HCT116 (cell line): Measurements from ENCODE around the gene ABHD1.

Experiments used
- POLR2A ChIP-seq: IDR thresholded peaks from 2 replicates; pipeline ENCODE4 v1.7.0; 2011; ENCODE audit warnings: borderline replicate concordance; ENCODE audit not compliant: insufficient read depth, insufficient read length; ENCODE audit errors: extremely low read depth
- POLR2AphosphoS5 ChIP-seq: IDR thresholded peaks from 2 replicates; pipeline ENCODE4 v1.6.1; 2011; ENCODE audit warnings: mild to moderate bottlenecking, low read depth, low read length, moderate library complexity
- ZNF274 ChIP-seq: fragments of 200-500 bp; sonication (Bioruptor generic); IDR thresholded peaks from 2 replicates; pipeline ENCODE4 v1.6.1; 2014; ENCODE audit warnings: mild to moderate bottlenecking, low read depth, low read length, inconsistent platforms

DNA sequence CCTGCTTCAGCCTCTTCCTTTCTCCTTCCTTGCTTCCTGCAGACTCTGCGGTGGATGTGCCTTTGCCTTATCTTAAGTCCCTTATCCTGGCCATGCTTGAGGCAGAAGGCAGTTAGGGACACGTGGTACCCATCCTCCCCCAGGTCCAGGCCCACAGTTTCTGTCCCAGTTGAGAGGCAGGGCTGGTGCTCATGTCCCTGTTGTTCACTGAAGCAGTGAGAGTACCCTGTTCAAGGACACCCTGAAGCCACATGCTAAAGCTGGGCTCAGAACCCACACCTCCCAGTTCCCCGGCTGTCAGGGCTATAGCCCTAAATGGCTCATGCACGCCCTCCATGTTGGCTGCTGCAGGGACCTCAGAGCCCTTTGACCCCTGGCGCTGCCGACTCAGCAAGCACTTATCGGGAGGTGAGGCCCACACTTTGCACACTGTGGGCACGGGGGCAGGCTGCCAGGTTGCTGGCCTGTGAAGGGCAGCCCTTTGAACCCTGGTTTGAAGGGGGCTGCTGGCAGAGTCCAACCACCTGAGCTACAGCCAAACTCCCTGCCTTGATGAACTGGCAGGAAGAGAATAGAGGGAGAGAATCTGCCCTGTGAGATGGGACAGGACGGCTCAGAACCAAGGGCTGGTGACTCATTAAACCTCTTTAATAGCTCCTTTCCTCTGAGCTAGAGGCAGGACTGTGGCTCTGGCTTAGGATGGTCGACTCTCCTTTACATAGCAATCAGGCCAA is 30.8 kb upstream of the ABHD1 start:
- TF ChIP-seq POLR2A (no peak), POLR2AphosphoS5 (no peak), ZNF274 (no peak)
